C4-2B (cell line): ENCODE measurements around the gene ADD2.

Source experiments
- CTCF ChIP-seq: fragments of 450-650 bp; conservative IDR thresholded peaks from 2 replicates; pipeline ENCODE4 v1.5.1; 2017; ENCODE audit warnings: mild to moderate bottlenecking
- ZFX ChIP-seq: fragments of 450-650 bp; IDR thresholded peaks from 2 replicates; pipeline ENCODE4 v1.6.1; 2017

- no peak for TF ChIP-seq CTCF
- no peak for TF ChIP-seq ZFX
Measured at GRCh38 chr2:70668432-70668831, 99.6 kb downstream of the ADD2 start.
